HFFc6 (cell line): ENCODE measurements around the gene GALNTL6. TPM values are rescaled to one million over a fixed set of nuclear protein-coding genes. Genes with fewer than 3 reads are reported as not detected.
"Not testable (repeated sequence)": the region's sequence is repeated elsewhere in the genome, so short reads cannot be mapped to it uniquely, and the experiment has no call there.

Experiments used
- DNase-seq: peaks from one replicate; pipeline ENCODE4 v3.0.0-alpha.2; 2018
- H3K27ac Mint-ChIP-seq: 2 replicates; pipeline ENCODE4 v1.8.0; 2020; ENCODE audit warnings: mild to moderate bottlenecking, mixed read lengths
- H3K27me3 Mint-ChIP-seq: 2 replicates; pipeline ENCODE4 v1.8.0; 2021; ENCODE audit warnings: mild to moderate bottlenecking, moderate library complexity, mixed read lengths; ENCODE audit not compliant: insufficient read depth
- H3K36me3 Mint-ChIP-seq: 2 replicates; pipeline ENCODE4 v1.8.0; 2021; ENCODE audit warnings: low read depth, mixed read lengths
- H3K4me1 Mint-ChIP-seq: 2 replicates; pipeline ENCODE4 v1.8.0; 2020; ENCODE audit warnings: low read depth, mixed read lengths
- H3K4me3 Mint-ChIP-seq: 2 replicates; pipeline ENCODE4 v1.8.0; 2020; ENCODE audit warnings: mild to moderate bottlenecking, moderate library complexity, mixed read lengths
- H3K9me3 Mint-ChIP-seq: 2 replicates; pipeline ENCODE4 v1.8.0; 2020; ENCODE audit warnings: mild to moderate bottlenecking, mixed read lengths
- total RNA-seq, 6 experiments: library from RNA; stranded (reverse); fragmentation: NEBNext Ultra II Directional; extraction: Animal tissue kit (Norgen Biotek cat#: 25700); gene quantifications; 2 replicates in 1 of 6; 3 replicates in 5 of 6; pipeline ENCODE4 v1.2.3, GENCODE V29; 2021
- TF ChIP-seq, protein P1 (sequence below): fragments of 200-600 bp; sonication (generic); IDR thresholded peaks from 2 replicates; pipeline ENCODE4 v1.5.0; 2021; ENCODE audit warnings: antibody characterized with exemption, mild to moderate bottlenecking

GALNTL6 gene
- total RNA-seq, 6 experiments from 2014 or later: 0.07 TPM; not detected in 5

DNA sequence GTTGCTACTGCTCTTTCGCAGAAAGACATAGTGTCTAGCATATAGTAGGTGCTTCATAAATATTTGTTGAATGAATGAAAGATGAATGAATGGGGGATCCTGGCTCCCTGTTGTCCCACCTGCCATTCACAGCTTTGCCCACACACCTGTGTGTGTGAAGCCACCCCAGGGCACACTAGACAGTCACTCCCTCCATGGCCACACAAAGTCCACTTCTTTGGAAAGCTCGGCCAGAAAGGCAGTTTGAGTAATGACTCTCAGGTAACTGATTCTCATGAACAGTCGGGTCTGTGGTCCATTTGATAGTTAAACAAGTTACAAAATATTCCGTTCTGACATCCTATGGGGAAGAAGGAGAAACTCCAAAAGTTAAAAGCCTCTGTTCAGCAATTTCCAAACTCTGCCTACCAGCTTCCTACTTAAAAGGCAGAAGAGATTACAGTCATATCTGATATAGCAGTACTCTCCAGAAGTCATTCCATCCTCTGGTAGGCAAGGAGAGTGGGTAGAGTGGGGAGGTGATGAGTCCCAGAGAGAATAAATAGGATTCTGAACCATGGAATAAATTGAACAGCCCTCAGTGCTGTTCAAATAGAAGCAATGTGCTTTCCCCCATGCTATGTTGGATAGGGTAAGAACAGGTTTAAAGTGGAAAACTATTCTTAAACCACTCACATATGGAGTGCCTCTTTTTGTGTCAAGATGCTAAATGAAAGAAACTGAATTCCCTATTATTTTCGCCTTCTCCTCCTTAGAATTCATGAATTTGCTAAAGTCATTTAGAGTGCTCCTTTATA lies 1150.5 kb downstream of the GALNTL6 start:
- Mint-ChIP-seq H3K27ac (no peak overlapping the region), H3K9me3 (no peaks in the 10 kb centered on the region; the same call in 1 of the 2 replicates), H3K36me3 (no peaks in the 10 kb centered on the region), H3K4me3 (no peak overlapping the region), H3K4me1 (no peaks in the 10 kb centered on the region), H3K27me3 (peaks cover 11% of the 10 kb centered on the region)
- TF ChIP-seq, protein P1, sequence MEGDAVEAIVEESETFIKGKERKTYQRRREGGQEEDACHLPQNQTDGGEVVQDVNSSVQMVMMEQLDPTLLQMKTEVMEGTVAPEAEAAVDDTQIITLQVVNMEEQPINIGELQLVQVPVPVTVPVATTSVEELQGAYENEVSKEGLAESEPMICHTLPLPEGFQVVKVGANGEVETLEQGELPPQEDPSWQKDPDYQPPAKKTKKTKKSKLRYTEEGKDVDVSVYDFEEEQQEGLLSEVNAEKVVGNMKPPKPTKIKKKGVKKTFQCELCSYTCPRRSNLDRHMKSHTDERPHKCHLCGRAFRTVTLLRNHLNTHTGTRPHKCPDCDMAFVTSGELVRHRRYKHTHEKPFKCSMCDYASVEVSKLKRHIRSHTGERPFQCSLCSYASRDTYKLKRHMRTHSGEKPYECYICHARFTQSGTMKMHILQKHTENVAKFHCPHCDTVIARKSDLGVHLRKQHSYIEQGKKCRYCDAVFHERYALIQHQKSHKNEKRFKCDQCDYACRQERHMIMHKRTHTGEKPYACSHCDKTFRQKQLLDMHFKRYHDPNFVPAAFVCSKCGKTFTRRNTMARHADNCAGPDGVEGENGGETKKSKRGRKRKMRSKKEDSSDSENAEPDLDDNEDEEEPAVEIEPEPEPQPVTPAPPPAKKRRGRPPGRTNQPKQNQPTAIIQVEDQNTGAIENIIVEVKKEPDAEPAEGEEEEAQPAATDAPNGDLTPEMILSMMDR: no peak
- DNase-seq: no peak

DNA sequence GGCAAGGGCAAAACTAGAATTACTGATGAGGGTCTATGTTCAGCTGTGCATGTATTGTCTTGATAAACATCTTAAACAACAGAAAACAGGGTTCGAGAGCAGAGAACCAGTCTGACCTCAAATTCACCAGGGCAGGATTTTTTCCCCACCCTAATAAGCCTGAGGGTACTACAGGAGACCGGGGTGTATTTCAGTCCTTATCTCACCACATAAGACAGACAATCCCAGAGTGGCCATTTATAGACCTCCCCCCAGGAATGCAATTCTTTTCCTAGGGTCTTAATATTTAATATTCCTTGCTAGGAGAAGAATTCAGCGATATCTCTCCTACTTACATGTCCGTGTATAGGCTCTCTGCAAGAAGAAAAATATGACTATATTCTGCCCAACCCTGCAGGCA lies 1157.0 kb downstream of the GALNTL6 start:
- not testable (repeated sequence) for DNase-seq, H3K4me1 Mint-ChIP-seq, H3K4me3 Mint-ChIP-seq, H3K27me3 Mint-ChIP-seq, H3K36me3 Mint-ChIP-seq, H3K27ac Mint-ChIP-seq
- H3K9me3 Mint-ChIP-seq: peaks cover 14% of the 10 kb centered on the region

DNA sequence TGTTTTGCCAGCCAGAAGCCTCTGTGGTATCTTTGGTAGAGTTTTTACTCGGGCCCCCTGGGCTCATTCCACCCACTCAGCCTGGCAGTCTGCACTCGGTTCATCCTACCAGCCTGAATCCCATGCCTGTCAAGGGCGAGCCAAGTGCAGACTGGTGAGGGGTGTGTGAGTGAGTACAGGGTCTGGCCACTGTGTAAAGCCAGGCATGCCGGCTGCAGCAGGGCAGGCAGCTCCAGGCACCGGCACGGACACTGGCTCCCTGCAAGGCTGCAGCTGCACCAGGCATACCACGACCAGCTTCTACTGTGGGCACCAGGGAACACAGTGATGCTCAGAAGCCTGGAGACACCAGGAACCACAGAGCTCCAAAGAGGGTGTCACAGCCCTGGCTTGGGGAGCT lies 1161.4 kb downstream of the GALNTL6 start:
- no peak overlapping the region for H3K4me3 Mint-ChIP-seq
- no peak overlapping the region for H3K27ac Mint-ChIP-seq
- no peaks in the 10 kb centered on the region; the same call in 1 of the 2 replicates for H3K27me3 Mint-ChIP-seq
- DNase-seq: no peak
- H3K9me3 Mint-ChIP-seq: peaks cover 6% of the 10 kb centered on the region
- TF ChIP-seq, protein P1: no peak
- no peaks in the 10 kb centered on the region for H3K36me3 Mint-ChIP-seq
- no peaks in the 10 kb centered on the region for H3K4me1 Mint-ChIP-seq

DNA sequence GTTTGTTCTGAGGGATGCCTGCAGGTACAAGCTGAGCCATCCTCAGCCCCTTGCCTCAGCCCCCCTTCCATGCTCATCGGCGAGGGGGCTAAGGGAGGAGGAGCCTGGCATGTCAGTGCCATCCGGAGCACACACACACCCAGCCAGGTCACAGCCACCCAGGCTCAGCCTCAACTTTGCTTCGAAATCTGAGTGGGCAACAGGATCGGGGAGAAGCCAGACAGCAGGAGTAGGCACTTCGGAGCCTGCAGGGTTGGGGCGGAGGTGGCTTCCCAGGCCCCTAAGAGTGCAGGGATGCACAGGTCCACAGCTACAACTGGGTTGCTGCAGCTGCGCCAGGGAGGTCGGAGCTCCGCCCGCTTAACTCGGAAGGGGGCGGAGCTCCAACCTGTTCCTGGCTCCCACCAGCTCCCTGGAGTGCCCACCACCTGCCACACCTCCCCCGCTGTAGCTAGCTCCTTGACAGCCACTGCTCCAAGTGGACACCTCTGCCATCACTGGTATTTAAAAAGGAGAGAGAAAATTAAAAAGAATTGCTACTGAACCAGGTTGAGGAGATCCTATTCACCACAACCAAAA lies 1162.5 kb downstream of the GALNTL6 start:
- Mint-ChIP-seq H3K27ac (no peak overlapping the region), H3K4me3 (no peak overlapping the region), H3K9me3 (no peaks in the 10 kb centered on the region), H3K36me3 (no peaks in the 10 kb centered on the region), H3K27me3 (no peaks in the 10 kb centered on the region), H3K4me1 (no peaks in the 10 kb centered on the region)
- TF ChIP-seq, protein P1: no peak
- no peak for DNase-seq

DNA sequence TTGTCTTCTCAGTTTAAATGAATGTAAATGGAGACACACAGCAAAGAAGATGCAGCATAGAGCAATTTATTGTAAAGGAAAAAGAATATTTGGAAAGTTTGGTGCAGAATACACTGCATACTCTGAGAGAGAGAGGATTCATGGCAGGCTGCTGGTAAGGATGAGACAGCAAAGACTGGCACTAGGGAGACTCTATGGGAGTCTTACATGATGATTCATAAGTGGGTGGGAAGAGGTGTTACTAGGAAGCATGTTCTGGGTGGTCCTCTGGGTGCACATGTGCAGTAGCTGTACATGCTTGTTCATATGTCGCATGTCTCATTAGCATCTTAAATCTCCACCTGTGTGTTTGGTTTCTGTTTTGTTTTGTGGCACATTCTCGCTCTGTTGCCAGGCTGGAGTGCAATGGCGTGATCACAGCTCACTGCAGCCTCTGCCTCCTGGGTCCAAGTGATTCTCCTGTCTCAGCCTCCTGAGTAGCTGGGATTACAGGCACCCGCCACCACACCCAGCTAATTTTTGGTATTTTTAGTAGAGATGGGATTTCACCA lies 1164.4 kb downstream of the GALNTL6 start:
- H3K27ac Mint-ChIP-seq, H3K4me1 Mint-ChIP-seq, DNase-seq, H3K27me3 Mint-ChIP-seq, H3K36me3 Mint-ChIP-seq, H3K9me3 Mint-ChIP-seq, H3K4me3 Mint-ChIP-seq: not testable (repeated sequence)

DNA sequence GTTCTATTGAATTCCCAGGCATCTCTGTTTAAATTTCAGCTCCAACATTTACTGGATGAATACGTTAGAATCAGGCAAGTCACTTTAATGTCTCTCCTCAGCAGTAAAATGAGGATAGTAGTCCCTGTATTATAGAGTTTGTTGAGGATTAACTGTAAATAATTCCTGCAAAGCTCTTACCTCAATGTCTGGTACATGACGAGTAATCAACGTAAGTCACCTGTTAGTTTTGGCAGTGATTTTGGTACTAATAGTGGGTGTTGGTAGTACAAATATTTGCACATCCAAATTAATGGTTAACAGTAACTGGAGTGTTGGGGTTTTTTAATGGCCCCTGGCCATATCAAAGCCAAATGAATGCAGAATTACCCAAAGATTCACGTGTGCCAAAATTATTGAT lies 1165.6 kb downstream of the GALNTL6 start:
- Mint-ChIP-seq H3K9me3 (peaks cover 4% of the 10 kb centered on the region; the same call in 1 of the 2 replicates), H3K4me1 (peaks cover 6% of the 10 kb centered on the region), H3K4me3 (no peak overlapping the region), H3K36me3 (no peaks in the 10 kb centered on the region), H3K27ac (no peak overlapping the region), H3K27me3 (no peaks in the 10 kb centered on the region)
- DNase-seq: no peak
- TF ChIP-seq, protein P1: no peak
